ENCODE results near the gene VSIG4.

VSIG4 gene

GRCh38 chrX:66024092-66024467 lies 15.8 kb downstream of the VSIG4 start:
- DNase-seq (ENCODE audit: low read depth in 2 of 2), result no peak

- DNase-seq (ENCODE audit: low read depth in 2 of 2), result no peak
These were observed 16.3 kb downstream of the VSIG4 start for GRCh38 chrX:66023385-66024091.

- DNase-seq (ENCODE audit: low read depth in 2 of 2), result no peak
These were observed 17.1 kb downstream of the VSIG4 start for GRCh38 chrX:66022632-66023384.

- DNase-seq (ENCODE audit: low read depth in 2 of 2), result no peak
These were observed 17.9 kb downstream of the VSIG4 start for GRCh38 chrX:66021765-66022631.

GRCh38 chrX:66021401-66021764 lies 18.5 kb downstream of the VSIG4 start:
- no peak for DNase-seq (ENCODE audit: low read depth in 2 of 2)

GRCh38 chrX:66020631-66021334 lies 19.1 kb downstream of the VSIG4 start:
- no peak for DNase-seq (ENCODE audit: low read depth in 2 of 2)

GRCh38 chrX:66019974-66020373 lies 19.9 kb downstream of the VSIG4 start:
- no peak for DNase-seq (ENCODE audit: low read depth in 2 of 2)

- DNase-seq (ENCODE audit: low read depth in 2 of 2), result no peak
These were observed 20.6 kb downstream of the VSIG4 start for GRCh38 chrX:66019310-66019652.

- no peak for DNase-seq (ENCODE audit: low read depth in 2 of 2)
These were observed 21.1 kb downstream of the VSIG4 start for GRCh38 chrX:66018585-66019309.

GRCh38 chrX:66017659-66018170 lies 22.2 kb downstream of the VSIG4 start:
- DNase-seq (ENCODE audit: low read depth in 2 of 2), result no peak

GRCh38 chrX:66016905-66017658 lies 22.8 kb downstream of the VSIG4 start:
- DNase-seq (ENCODE audit: low read depth in 2 of 2), result no peak

GRCh38 chrX:66015900-66016689 lies 23.8 kb downstream of the VSIG4 start:
- no peak for DNase-seq (ENCODE audit: low read depth in 2 of 2)

GRCh38 chrX:66015152-66015831 lies 24.6 kb downstream of the VSIG4 start:
- no peak for DNase-seq (ENCODE audit: low read depth in 2 of 2)

GRCh38 chrX:66014556-66014955 lies 25.3 kb downstream of the VSIG4 start:
- no peak for DNase-seq (ENCODE audit: low read depth in 2 of 2)

GRCh38 chrX:66014084-66014483 lies 25.8 kb downstream of the VSIG4 start:
- DNase-seq (ENCODE audit: low read depth in 2 of 2), result no peak

GRCh38 chrX:66013194-66013816 lies 26.6 kb downstream of the VSIG4 start:
- DNase-seq (ENCODE audit: low read depth in 2 of 2), result no peak

GRCh38 chrX:66012094-66012534 lies 27.8 kb downstream of the VSIG4 start:
- DNase-seq (ENCODE audit: low read depth in 2 of 2), result no peak

- DNase-seq (ENCODE audit: low read depth in 2 of 2), result no peak
These were observed 30.5 kb downstream of the VSIG4 start for GRCh38 chrX:66009231-66009845.
